ENCODE data around the gene MAP1LC3B2. TPM values are rescaled to one million over a fixed set of nuclear protein-coding genes. Genes with fewer than 3 reads are reported as not detected.

The MAP1LC3B2 gene
- total RNA-seq, 2 experiments from 2014 or later, result not detected

- Histone ChIP-seq H4K20me1 (ENCODE audit: insufficient read depth, low read length) (no peaks in the 10 kb centered on the region), H3K79me2 (ENCODE audit: insufficient read depth, low read depth, low read length) (no peaks in the 10 kb centered on the region), H3K36me3 (ENCODE audit: insufficient read depth, low read length) (no peaks in the 10 kb centered on the region), H3K4me2 (ENCODE audit: low read length) (no peak overlapping the region), H3K4me1 (ENCODE audit: insufficient read depth, low read length, poor library complexity, severe bottlenecking) (no peaks in the 10 kb centered on the region), H2AFZ (ENCODE audit: low read length) (no peak overlapping the region), H3K27ac (ENCODE audit: low read depth, low read length, poor library complexity, severe bottlenecking) (no peak overlapping the region), H3K9me3 (ENCODE audit: low read length) (no peaks in the 10 kb centered on the region), H3K9me2 (ENCODE audit: insufficient read depth, low read length) (no peaks in the 10 kb centered on the region), H3K4me3 (ENCODE audit: low read depth, low read length, poor library complexity, severe bottlenecking) (no peak overlapping the region)
- ChIA-PET POLR2A (no interaction called here), CTCF (ENCODE audit: unreplicated experiment) (no interaction called here)
- TF ChIP-seq CTCF (conservative IDR thresholded peaks at IDR 0.05; ENCODE audit: low read length) (no peak), EZH2phosphoT487 (IDR thresholded peaks at IDR 0.05; ENCODE audit: borderline replicate concordance, low read depth, low read length) (no peak)
- no peak for DNase-seq (ENCODE audit: low spot score)
- BruUV-seq (replicated peaks), result no TSS peak
- intact Hi-C loops (cut with micrococcal nuclease; ENCODE audit: unreplicated experiment), result no loop called here
Measured at GRCh38 chr12:116516657-116517056, 42.5 kb upstream of the MAP1LC3B2 start.

GRCh38 chr12:116517431-116518045 is 41.6 kb upstream of the MAP1LC3B2 start:
- ChIA-PET POLR2A (no interaction called here), CTCF (ENCODE audit: unreplicated experiment) (no interaction called here)
- TF ChIP-seq EZH2phosphoT487 (IDR thresholded peaks at IDR 0.05; ENCODE audit: borderline replicate concordance, low read depth, low read length) (no peak), CTCF (conservative IDR thresholded peaks at IDR 0.05; ENCODE audit: low read length) (no peak)
- Histone ChIP-seq H4K20me1 (ENCODE audit: insufficient read depth, low read length) (no peaks in the 10 kb centered on the region), H3K36me3 (ENCODE audit: insufficient read depth, low read length) (no peaks in the 10 kb centered on the region), H3K79me2 (ENCODE audit: insufficient read depth, low read depth, low read length) (no peaks in the 10 kb centered on the region), H3K27ac (ENCODE audit: low read depth, low read length, poor library complexity, severe bottlenecking) (no peak overlapping the region), H3K4me3 (ENCODE audit: low read depth, low read length, poor library complexity, severe bottlenecking) (no peak overlapping the region), H2AFZ (ENCODE audit: low read length) (no peak overlapping the region), H3K4me2 (ENCODE audit: low read length) (no peak overlapping the region), H3K9me3 (ENCODE audit: low read length) (no peaks in the 10 kb centered on the region), H3K4me1 (ENCODE audit: insufficient read depth, low read length, poor library complexity, severe bottlenecking) (no peaks in the 10 kb centered on the region), H3K9me2 (ENCODE audit: insufficient read depth, low read length) (no peaks in the 10 kb centered on the region)
- BruUV-seq (replicated peaks), result no TSS peak
- intact Hi-C loops (cut with micrococcal nuclease; ENCODE audit: unreplicated experiment), result no loop called here
- no peak for DNase-seq (ENCODE audit: low spot score)

- no peaks in the 10 kb centered on the region for H4K20me1 ChIP-seq (ENCODE audit: insufficient read depth, low read length)
- ChIA-PET CTCF (ENCODE audit: unreplicated experiment) (no interaction called here), POLR2A (no interaction called here)
- H3K4me2 ChIP-seq (ENCODE audit: low read length), result no peak overlapping the region
- H3K9me2 ChIP-seq (ENCODE audit: insufficient read depth, low read length), result no peaks in the 10 kb centered on the region
- no TSS peak for BruUV-seq (replicated peaks)
- H3K27ac ChIP-seq (ENCODE audit: low read depth, low read length, poor library complexity, severe bottlenecking), result no peak overlapping the region
- H3K9me3 ChIP-seq (ENCODE audit: low read length), result no peaks in the 10 kb centered on the region
- H2AFZ ChIP-seq (ENCODE audit: low read length), result no peak overlapping the region
- no peaks in the 10 kb centered on the region for H3K36me3 ChIP-seq (ENCODE audit: insufficient read depth, low read length)
- H3K4me3 ChIP-seq (ENCODE audit: low read depth, low read length, poor library complexity, severe bottlenecking), result no peak overlapping the region
- DNase-seq (ENCODE audit: low spot score), result no peak
- intact Hi-C loops (cut with micrococcal nuclease; ENCODE audit: unreplicated experiment), result no loop called here
- no peaks in the 10 kb centered on the region for H3K79me2 ChIP-seq (ENCODE audit: insufficient read depth, low read depth, low read length)
- TF ChIP-seq CTCF (conservative IDR thresholded peaks at IDR 0.05; ENCODE audit: low read length) (no peak), EZH2phosphoT487 (IDR thresholded peaks at IDR 0.05; ENCODE audit: borderline replicate concordance, low read depth, low read length) (no peak)
- no peaks in the 10 kb centered on the region for H3K4me1 ChIP-seq (ENCODE audit: insufficient read depth, low read length, poor library complexity, severe bottlenecking)
Measured at GRCh38 chr12:116520225-116520760, 38.9 kb upstream of the MAP1LC3B2 start.
